GM12801 (cell line): Measurements from ENCODE around the gene NDUFA11.

Source experiments
- TF ChIP-seq, protein P1 (sequence below): IDR thresholded peaks from one replicate; pipeline ENCODE4 v1.5.1; 2011; ENCODE audit warnings: control low read depth; ENCODE audit not compliant: insufficient read length; ENCODE audit errors: extremely low read depth

The NDUFA11 gene

DNA sequence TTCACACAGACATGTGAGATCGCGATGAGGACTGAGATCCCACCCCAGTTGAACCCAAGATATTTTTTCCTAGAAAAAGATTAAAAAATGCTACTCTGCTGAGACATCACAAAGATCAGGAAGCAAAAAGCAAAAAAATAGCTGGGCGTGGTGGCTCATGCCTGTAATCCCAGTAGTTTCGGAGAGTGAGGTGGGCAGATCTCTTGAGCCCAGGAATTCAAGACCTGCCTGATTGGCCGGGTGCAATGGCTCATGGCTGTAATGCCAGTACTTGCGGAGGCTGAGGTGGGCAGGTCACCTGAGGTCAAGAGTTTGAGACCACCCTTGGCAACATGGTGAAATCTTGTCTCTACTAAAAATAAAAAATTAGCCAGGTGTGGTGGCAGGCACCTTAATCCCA, 53.4 kb downstream of the NDUFA11 start:
- TF ChIP-seq, protein P1, sequence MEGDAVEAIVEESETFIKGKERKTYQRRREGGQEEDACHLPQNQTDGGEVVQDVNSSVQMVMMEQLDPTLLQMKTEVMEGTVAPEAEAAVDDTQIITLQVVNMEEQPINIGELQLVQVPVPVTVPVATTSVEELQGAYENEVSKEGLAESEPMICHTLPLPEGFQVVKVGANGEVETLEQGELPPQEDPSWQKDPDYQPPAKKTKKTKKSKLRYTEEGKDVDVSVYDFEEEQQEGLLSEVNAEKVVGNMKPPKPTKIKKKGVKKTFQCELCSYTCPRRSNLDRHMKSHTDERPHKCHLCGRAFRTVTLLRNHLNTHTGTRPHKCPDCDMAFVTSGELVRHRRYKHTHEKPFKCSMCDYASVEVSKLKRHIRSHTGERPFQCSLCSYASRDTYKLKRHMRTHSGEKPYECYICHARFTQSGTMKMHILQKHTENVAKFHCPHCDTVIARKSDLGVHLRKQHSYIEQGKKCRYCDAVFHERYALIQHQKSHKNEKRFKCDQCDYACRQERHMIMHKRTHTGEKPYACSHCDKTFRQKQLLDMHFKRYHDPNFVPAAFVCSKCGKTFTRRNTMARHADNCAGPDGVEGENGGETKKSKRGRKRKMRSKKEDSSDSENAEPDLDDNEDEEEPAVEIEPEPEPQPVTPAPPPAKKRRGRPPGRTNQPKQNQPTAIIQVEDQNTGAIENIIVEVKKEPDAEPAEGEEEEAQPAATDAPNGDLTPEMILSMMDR: no peak
